ENCODE results near the gene TM2D3. TPM values are rescaled to one million over a fixed set of nuclear protein-coding genes. Genes with fewer than 3 reads are reported as not detected.

TM2D3 gene
- total and polyA plus RNA-seq, 4 donors, result 22.0 to 44.1 (median 37.9) TPM

GRCh38 chr15:101623367-101624304 lies 28.5 kb downstream of the TM2D3 start:
- Histone ChIP-seq H3K4me1 (ENCODE audit: control insufficient read depth in 4 of 4, insufficient read depth in 4 of 4, low read length in 3 of 4) (no peaks in the 10 kb centered on the region), H3K9ac (ENCODE audit: low read depth in 1 of 2, low read length in 2 of 2) (no peak overlapping the region), H3K4me3 (ENCODE audit: low read depth in 1 of 3, low read length in 3 of 3) (no peak overlapping the region), H3K36me3 (ENCODE audit: control insufficient read depth in 4 of 4, insufficient read depth in 3 of 4, low read depth in 1 of 4, low read length in 3 of 4) (no peaks in the 10 kb centered on the region), H3K27me3 (ENCODE audit: control insufficient read depth in 4 of 4, insufficient read depth in 4 of 4, low read length in 3 of 4) (no peaks in the 10 kb centered on the region), H3K27ac (ENCODE audit: low read depth in 1 of 2, low read length in 2 of 2) (no peak overlapping the region), H3K9me3 (ENCODE audit: control insufficient read depth in 4 of 4, low read length in 3 of 4) (no peaks in the 10 kb centered on the region)
- DNase-seq (ENCODE audit: low spot score), result no peak
- TF ChIP-seq RXRA (IDR thresholded peaks at IDR 0.05) (no peak), EGR1 (IDR thresholded peaks at IDR 0.05; ENCODE audit: low read depth in 2 of 2) (no peak), MAX (IDR thresholded peaks at IDR 0.05) (no peak), YY1 (IDR thresholded peaks at IDR 0.05) (no peak), TAF1 (conservative IDR thresholded peaks at IDR 0.05) (no peak), HNF4G (IDR thresholded peaks at IDR 0.05) (no peak), FOXA1 (IDR thresholded peaks at IDR 0.05) (no peak), ZBTB33 (IDR thresholded peaks at IDR 0.05) (no peak), HNF4A (conservative IDR thresholded peaks at IDR 0.05) (no peak)
- 98% methylated on average over 6 of the region's 6 CpGs for WGBS

- Histone ChIP-seq H3K9ac (ENCODE audit: low read depth in 1 of 2, low read length in 2 of 2) (no peak overlapping the region), H3K27me3 (ENCODE audit: control insufficient read depth in 4 of 4, insufficient read depth in 4 of 4, low read length in 3 of 4) (no peaks in the 10 kb centered on the region), H3K9me3 (ENCODE audit: control insufficient read depth in 4 of 4, low read length in 3 of 4) (no peaks in the 10 kb centered on the region), H3K36me3 (ENCODE audit: control insufficient read depth in 4 of 4, insufficient read depth in 3 of 4, low read depth in 1 of 4, low read length in 3 of 4) (no peaks in the 10 kb centered on the region), H3K4me1 (ENCODE audit: control insufficient read depth in 4 of 4, insufficient read depth in 4 of 4, low read length in 3 of 4) (peaks cover 0 to 1% (median under 1%) of the 10 kb centered on the region in 4 donors), H3K4me3 (ENCODE audit: low read depth in 1 of 3, low read length in 3 of 3) (no peak overlapping the region), H3K27ac (ENCODE audit: low read depth in 1 of 2, low read length in 2 of 2) (no peak overlapping the region)
- DNase-seq (ENCODE audit: low spot score), result no peak
- TF ChIP-seq JUND (IDR thresholded peaks at IDR 0.05), result no peak
- no peak for TF ChIP-seq RXRA (IDR thresholded peaks at IDR 0.05)
- no peak for TF ChIP-seq YY1 (IDR thresholded peaks at IDR 0.05)
- TF ChIP-seq CTCF (IDR thresholded peaks at IDR 0.05; ENCODE audit: low read depth, low read length, missing input control), result no peak
- no peak for TF ChIP-seq HNF4G (IDR thresholded peaks at IDR 0.05)
- no peak for TF ChIP-seq TAF1 (conservative IDR thresholded peaks at IDR 0.05)
- TF ChIP-seq FOXA1 (IDR thresholded peaks at IDR 0.05), result no peak
- TF ChIP-seq FOXA2 (IDR thresholded peaks at IDR 0.05), result no peak
- TF ChIP-seq EGR1 (IDR thresholded peaks at IDR 0.05; ENCODE audit: low read depth in 2 of 2), result no peak
- TF ChIP-seq REST (IDR thresholded peaks at IDR 0.05), result no peak
- TF ChIP-seq ATF3 (IDR thresholded peaks at IDR 0.05), result no peak
- WGBS, result 95% methylated on average over 3 of the region's 3 CpGs
These were observed 30.2 kb downstream of the TM2D3 start for GRCh38 chr15:101621961-101622360.
